Neural cell (in vitro differentiated cells): ENCODE measurements around the gene GPR183. TPM values are rescaled to one million over a fixed set of nuclear protein-coding genes. Genes with fewer than 3 reads are reported as not detected.

Source experiments
- H2AFZ ChIP-seq: fragments of 200-600, 300-800 bp; sonication (generic), shearing (Covaris generic); 2 replicates; pipeline ENCODE4 v1.6.0; 2014; ENCODE audit warnings: low read depth, mild to moderate bottlenecking, antibody characterized with exemption, low read length, moderate library complexity
- H3F3A ChIP-seq: fragments of 200-600 bp; shearing (Covaris generic); 2 replicates; pipeline ENCODE4 v1.6.1; 2016; ENCODE audit warnings: mild to moderate bottlenecking, moderate library complexity, mixed read lengths, antibody characterized with exemption, low read length; ENCODE audit not compliant: insufficient read depth, poor library complexity, severe bottlenecking
- H3K27ac ChIP-seq: fragments of 200-600, 300-800 bp; sonication (generic), shearing (Covaris generic); 2 replicates; pipeline ENCODE4 v1.5.1; 2014; ENCODE audit warnings: mild to moderate bottlenecking, low read length, moderate library complexity
- H3K27me3 ChIP-seq: fragments of 300-800, 200-600 bp; sonication (generic), shearing (Covaris generic); 2 replicates; pipeline ENCODE4 v1.6.0; 2014; ENCODE audit warnings: mild to moderate bottlenecking, low read depth, low read length, moderate library complexity; ENCODE audit not compliant: insufficient read depth
- H3K36me3 ChIP-seq: fragments of 300-800, 200-600 bp; sonication (generic), shearing (Covaris generic); 2 replicates; pipeline ENCODE4 v1.5.1; 2014; ENCODE audit warnings: mild to moderate bottlenecking, antibody characterized with exemption, low read length, moderate library complexity; ENCODE audit not compliant: insufficient read depth
- H3K4me2 ChIP-seq: fragments of 300-800, 200-600 bp; sonication (generic), shearing (Covaris generic); 2 replicates; pipeline ENCODE4 v1.6.0; 2014; ENCODE audit warnings: mild to moderate bottlenecking, low read length
- H3K4me3 ChIP-seq: fragments of 300-800, 200-600 bp; sonication (generic), shearing (Covaris generic); 2 replicates; pipeline ENCODE4 v1.5.1; 2014; ENCODE audit warnings: mild to moderate bottlenecking, low read length, moderate library complexity
- H3K79me2 ChIP-seq: fragments of 200-600 bp; shearing (Covaris generic); replicated peaks from 2 replicates; pipeline ENCODE4 v1.6.0; 2014; ENCODE audit warnings: mild to moderate bottlenecking, low read length, moderate library complexity; ENCODE audit not compliant: insufficient read depth
- H3K9ac ChIP-seq: fragments of 300-800, 200-600 bp; sonication (generic), shearing (Covaris generic); 2 replicates; pipeline ENCODE4 v1.6.1; 2016; ENCODE audit warnings: mild to moderate bottlenecking, low read length, mixed read lengths
- H3K9me2 ChIP-seq: fragments of 200-600 bp; shearing (Covaris generic); 2 replicates; pipeline ENCODE4 v1.6.1; 2016; ENCODE audit warnings: mild to moderate bottlenecking, low read length, mixed read lengths; ENCODE audit not compliant: insufficient read depth
- H3K9me3 ChIP-seq: fragments of 200-600, 300-800 bp; sonication (generic), shearing (Covaris generic); 2 replicates; pipeline ENCODE4 v1.6.1; 2016; ENCODE audit warnings: mild to moderate bottlenecking, mixed run types, low read length, moderate library complexity, mixed read lengths
- H4K20me1 ChIP-seq: fragments of 200-600 bp; shearing (Covaris generic); 2 replicates; pipeline ENCODE4 v1.6.1; 2016; ENCODE audit warnings: mild to moderate bottlenecking, mixed run types; ENCODE audit not compliant: insufficient read depth
- CTCF ChIP-seq: fragments of 450-650 bp; IDR thresholded peaks from 2 replicates; pipeline ENCODE4 v1.5.1; 2014; ENCODE audit warnings: antibody characterized with exemption, mild to moderate bottlenecking, moderate library complexity; ENCODE audit not compliant: poor library complexity, severe bottlenecking
- EP300 ChIP-seq: fragments of 450-650 bp; conservative IDR thresholded peaks from 2 replicates; pipeline ENCODE4 v1.6.1; 2014; ENCODE audit warnings: antibody characterized with exemption, mild to moderate bottlenecking, moderate library complexity; ENCODE audit not compliant: poor library complexity, severe bottlenecking
- EZH2 ChIP-seq: fragments of 200-600, 300-800 bp; shearing (Covaris generic), sonication (generic); IDR thresholded peaks from 2 replicates; pipeline ENCODE4 v1.6.1; 2014; ENCODE audit warnings: antibody characterized with exemption, low read length, borderline replicate concordance, mild to moderate bottlenecking; ENCODE audit not compliant: insufficient read depth, poor library complexity, severe bottlenecking
- MXI1 ChIP-seq: fragments of 450-650 bp; conservative IDR thresholded peaks from 2 replicates; pipeline ENCODE4 v1.6.1; 2014; ENCODE audit warnings: antibody characterized with exemption, mild to moderate bottlenecking; ENCODE audit not compliant: poor library complexity, severe bottlenecking
- POLR2AphosphoS5 ChIP-seq: IDR thresholded peaks from 2 replicates; pipeline ENCODE4 v1.6.1; 2012
- RAD21 ChIP-seq: fragments of 450-650 bp; conservative IDR thresholded peaks from 2 replicates; pipeline ENCODE4 v1.6.1; 2014; ENCODE audit warnings: antibody characterized with exemption, mild to moderate bottlenecking, moderate library complexity
- REST ChIP-seq: IDR thresholded peaks from 2 replicates; pipeline ENCODE4 v1.6.1; 2012; ENCODE audit warnings: borderline replicate concordance
- SMC3 ChIP-seq: fragments of 450-650 bp; conservative IDR thresholded peaks from 2 replicates; pipeline ENCODE4 v1.6.1; 2014; ENCODE audit warnings: antibody characterized with exemption, mild to moderate bottlenecking, moderate library complexity; ENCODE audit not compliant: poor library complexity
- TAF1 ChIP-seq: IDR thresholded peaks from 2 replicates; pipeline ENCODE4 v1.6.1; 2012; ENCODE audit warnings: low read depth
- polyA plus RNA-seq: library from polyadenylated mRNA; depleted of rRNA; stranded (reverse); fragments of >200 nt; gene quantifications from 2 replicates; pipeline ENCODE4 v1.2.3, GENCODE V29; 2014

The GPR183 gene
- polyA plus RNA-seq, 1 donor from 2014 or later: not detected

- TF ChIP-seq REST: no peak
These were observed 12.2 kb downstream of the GPR183 start (continued) for GRCh38 chr13:99294958-99295357.

- H3K27ac ChIP-seq: no peak overlapping the region
- no peak overlapping the region for H3K9ac ChIP-seq
- no peak overlapping the region for H3K4me3 ChIP-seq
- H4K20me1 ChIP-seq: no peaks in the 10 kb centered on the region
- H3K4me2 ChIP-seq: no peak overlapping the region
- H3K9me2 ChIP-seq: no peaks in the 10 kb centered on the region
- no peaks in the 10 kb centered on the region for H3K36me3 ChIP-seq
- H3K27me3 ChIP-seq: no peaks in the 10 kb centered on the region
- H3K9me3 ChIP-seq: no peaks in the 10 kb centered on the region
- no peaks in the 10 kb centered on the region for H3K79me2 ChIP-seq
- TF ChIP-seq TAF1 (no peak), EP300 (no peak)
- no peak overlapping the region for H2AFZ ChIP-seq
- H3F3A ChIP-seq: no peaks in the 10 kb centered on the region
These were observed 13.0 kb downstream of the GPR183 start for GRCh38 chr13:99294198-99294597.

- H3K9ac ChIP-seq: no peak overlapping the region
- no peaks in the 10 kb centered on the region for H3F3A ChIP-seq
- no peaks in the 10 kb centered on the region for H4K20me1 ChIP-seq
- TF ChIP-seq EP300: no peak
- no peak for TF ChIP-seq EZH2
- TF ChIP-seq CTCF: no peak
- TF ChIP-seq RAD21: no peak
- TF ChIP-seq POLR2AphosphoS5: no peak
- no peak for TF ChIP-seq SMC3
- no peak for TF ChIP-seq REST
- TF ChIP-seq MXI1: no peak
- TF ChIP-seq TAF1: no peak
- H3K27ac ChIP-seq: no peak overlapping the region
- no peaks in the 10 kb centered on the region for H3K27me3 ChIP-seq
- no peaks in the 10 kb centered on the region for H3K79me2 ChIP-seq
- no peak overlapping the region for H3K4me2 ChIP-seq
- no peaks in the 10 kb centered on the region for H3K9me3 ChIP-seq
- H3K36me3 ChIP-seq: no peaks in the 10 kb centered on the region
- H2AFZ ChIP-seq: no peak overlapping the region
- no peaks in the 10 kb centered on the region for H3K9me2 ChIP-seq
- no peak overlapping the region for H3K4me3 ChIP-seq
These were observed 14.0 kb downstream of the GPR183 start for GRCh38 chr13:99293178-99293577.
